ENCODE measurements around the gene LITAF.
"Not testable (repeated sequence)": the region's sequence is repeated elsewhere in the genome, so short reads cannot be mapped to it uniquely, and the experiment has no call there.

LITAF gene

DNA sequence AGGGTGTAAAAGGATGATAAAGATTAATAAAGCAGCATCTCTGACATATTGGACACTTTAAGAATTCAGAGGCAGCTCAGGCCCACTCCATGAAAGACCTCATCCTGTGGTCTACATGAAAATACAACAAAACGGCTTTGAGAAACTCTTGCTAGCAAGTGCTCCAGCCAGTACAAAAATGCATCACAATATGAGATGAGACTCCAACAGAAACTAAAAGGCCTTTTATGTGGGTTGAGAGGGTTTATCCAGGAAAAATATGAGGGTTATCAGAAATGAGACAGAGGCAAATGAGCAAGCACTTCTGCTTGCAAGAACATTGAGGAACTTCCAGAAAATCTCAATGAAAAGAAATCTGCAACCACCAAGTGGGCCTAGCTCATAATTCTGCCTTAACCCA is 65.7 kb downstream of the LITAF start:
- no peak for DNase-seq (ENCODE audit: low read depth in 1 of 2, low spot score in 1 of 2)

DNA sequence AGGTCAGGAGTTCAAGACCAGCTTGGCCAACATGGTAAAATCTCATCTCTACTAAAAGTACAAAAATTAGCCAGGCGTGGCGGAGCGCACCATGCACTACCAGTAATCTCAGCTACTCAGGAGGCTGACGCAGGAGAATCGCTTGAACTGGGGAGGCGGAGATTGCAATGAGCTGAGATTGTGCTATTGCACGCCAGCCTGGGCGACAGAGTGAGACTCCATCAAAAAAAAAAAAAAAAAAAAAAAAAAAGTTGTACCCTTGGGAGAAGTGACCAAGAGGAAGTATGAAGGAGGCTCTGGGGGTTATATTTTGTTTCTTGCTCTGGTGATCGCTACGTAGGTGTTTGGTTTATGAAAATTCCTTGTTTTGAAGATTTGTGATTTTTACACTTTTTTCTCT is 66.3 kb downstream of the LITAF start:
- DNase-seq (ENCODE audit: low read depth in 1 of 2, low spot score in 1 of 2), result no peak

DNA sequence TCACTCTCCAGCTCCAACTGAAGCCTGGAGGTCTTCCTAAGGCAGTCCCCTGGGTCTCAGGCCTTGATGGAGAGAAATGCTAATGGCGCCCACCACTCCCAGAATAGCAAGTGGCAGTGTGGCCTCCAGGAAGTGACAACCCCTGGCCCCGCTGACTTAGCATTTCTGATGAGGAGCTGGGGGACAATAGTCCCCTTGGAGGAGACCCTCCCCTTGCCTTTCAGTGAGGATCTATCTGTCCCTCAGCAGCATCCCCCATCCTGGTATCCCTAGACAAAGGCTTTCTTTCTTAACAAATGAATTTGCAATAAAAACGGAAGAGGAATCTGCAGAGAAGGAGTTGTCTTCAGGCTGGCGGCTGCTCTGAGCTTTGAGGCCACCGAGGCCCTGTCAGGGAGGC is 68.8 kb downstream of the LITAF start:
- DNase-seq (ENCODE audit: low read depth in 1 of 2, low spot score in 1 of 2), result no peak

DNA sequence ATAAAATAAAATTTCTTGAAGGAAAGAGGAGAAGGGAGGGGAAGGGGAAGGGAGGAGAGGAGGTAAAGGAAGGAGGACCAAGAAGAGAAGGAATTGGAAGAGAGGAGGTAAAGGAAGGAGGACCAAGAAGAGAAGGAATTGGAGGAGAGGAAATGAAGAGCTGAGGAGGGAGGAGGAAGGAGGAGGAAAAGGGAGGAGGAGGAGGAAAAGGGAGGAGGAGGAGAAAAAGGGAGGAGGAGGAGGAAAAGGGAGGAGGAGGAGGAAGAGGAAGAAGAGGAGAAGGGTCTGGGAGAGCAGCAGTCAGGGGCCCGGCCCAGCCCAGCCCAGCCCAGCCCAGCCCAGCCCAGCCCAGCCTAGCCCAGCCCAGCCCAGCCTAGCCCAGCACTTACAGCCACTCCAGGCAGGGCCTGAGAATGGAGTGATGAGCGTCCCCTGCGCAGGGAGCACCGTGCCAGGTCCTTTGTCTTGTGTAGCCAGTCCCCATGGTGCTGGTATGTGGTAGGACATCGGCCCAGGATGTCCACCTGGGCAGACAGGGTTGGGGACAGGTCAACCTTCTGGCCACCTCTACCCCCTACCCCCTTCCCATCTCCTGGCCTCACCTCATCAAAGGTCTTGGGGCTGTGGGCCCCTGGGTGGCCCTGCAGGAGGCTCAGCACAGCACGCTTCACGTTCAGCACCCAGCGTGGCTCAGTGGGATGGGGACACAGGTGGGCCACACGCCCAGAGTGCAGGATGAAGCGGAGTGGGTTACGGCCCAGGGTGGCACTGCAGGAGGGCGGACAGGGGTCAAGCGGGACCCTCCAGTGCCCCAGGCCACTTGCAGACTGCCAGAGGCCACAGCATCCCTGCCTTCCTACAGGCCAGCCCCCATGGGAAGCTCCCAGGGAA is 70.9 kb downstream of the LITAF start:
- DNase-seq (ENCODE audit: low read depth in 1 of 2, low spot score in 1 of 2), result no peak

DNA sequence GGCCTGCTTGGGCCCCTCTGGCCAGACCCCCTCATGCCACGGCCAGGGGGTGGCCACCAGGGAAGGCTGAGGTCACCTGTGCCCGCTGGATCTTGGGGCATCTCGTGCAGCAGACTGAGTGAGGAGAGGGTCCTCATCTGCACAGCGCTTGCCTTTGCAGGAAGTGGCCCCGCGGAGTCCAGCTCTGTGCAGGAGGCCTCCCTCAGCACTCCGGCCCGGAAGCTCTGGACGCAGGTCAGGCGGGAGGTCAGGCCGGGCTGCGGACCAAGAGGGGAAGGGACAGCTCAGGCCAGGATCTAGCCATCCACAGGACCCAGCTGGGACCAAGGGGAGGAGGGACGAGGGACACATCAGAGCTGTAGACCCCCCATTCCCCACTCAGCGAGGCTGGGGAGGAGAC is 72.4 kb downstream of the LITAF start:
- DNase-seq (ENCODE audit: low read depth in 1 of 2, low spot score in 1 of 2), result no peak

DNA sequence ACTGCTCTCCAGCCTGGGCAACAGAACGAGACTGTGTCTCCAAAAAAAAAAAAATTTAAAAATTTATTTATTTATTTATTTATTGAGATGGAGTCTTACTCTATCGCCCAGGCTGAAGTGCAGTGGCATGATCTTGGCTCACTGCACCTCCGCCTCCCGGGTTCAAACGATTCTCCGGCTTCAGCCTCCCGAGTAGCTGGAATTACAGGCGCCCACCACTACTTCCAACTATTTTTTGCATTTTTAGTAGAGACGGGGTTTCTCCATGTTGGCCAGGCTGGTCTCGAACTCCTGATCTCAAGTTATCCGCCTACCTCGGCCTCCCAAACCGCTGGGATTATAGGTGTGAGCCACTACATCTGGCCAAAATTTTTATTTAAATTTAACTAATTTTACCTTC is 73.4 kb downstream of the LITAF start:
- not testable (repeated sequence) for DNase-seq (ENCODE audit: low read depth in 1 of 2, low spot score in 1 of 2)

DNA sequence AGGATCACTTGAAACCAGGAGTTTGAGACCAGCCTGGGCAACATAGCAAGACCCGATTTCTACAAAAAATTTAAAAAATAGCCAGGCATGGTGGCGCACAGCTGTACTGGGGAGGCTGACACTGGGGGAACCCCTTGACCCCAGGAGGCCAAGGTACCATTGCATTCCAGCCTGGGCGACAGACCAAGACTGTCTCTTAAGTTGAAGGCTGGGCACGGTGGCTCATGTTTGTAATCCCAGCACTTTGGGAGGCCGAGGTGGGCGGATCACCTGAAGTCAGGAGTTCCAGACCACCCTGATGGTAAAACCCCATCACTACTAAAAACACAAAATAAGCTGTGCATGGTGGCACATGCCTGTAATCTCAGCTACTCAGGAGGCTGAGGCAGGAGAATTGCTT is 74.9 kb downstream of the LITAF start:
- no peak for DNase-seq (ENCODE audit: low read depth in 1 of 2, low spot score in 1 of 2)

DNA sequence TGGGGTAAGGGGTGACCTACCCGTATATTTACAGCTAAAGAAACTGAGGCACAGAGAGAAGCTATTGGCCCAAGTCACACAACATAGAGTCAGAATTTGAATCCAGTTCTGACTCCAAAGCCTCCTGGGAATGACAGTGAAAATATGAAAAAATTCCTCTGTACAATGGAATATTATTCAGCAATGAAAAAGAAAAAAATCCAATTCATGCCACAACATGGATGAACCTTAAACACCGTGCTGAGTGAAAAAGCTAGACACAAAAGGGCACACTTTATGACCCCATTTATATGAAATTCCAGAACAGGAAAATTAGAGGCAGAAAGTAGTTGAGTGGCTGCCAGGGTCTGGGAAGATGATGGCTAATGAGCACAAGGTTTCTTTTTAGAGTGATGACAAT is 75.4 kb downstream of the LITAF start:
- DNase-seq (ENCODE audit: low read depth in 1 of 2, low spot score in 1 of 2), result no peak

DNA sequence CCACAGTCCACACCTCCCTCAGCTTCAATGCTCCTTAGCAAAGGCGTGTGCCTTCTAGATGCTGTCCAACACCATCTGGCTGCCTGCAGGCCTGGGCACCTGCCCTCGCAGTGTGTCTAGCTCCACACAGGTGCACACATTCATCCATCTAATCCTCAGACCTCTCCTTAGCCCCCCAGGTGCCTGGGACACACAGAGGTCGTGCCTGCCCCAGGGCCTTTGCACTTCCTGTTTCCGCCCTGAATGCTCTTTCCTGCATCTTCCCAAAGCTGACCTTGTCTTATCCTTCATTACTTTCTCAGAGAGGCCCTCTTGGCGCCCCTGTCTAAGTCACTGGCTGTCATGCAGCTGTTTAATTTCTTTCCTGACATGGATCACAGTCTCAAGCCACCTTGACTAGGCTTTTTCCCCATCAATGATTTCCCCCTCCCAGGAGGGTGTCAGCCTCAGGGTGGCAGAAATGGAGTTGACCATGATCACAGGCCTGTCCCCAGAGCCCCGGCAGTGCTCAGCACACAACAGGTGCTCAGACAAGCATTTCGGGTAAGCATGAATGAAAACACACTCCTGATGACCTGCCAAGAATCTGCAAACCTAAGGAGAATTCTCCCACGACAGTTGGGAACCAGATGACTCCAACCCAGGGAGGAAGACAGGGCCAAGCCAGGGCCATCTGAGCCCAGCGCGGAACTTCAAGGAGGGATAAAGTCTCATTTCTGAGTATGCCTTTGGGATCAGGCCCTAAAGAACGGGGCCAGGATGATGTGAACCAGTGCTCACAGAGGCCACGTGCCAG is 76.3 kb downstream of the LITAF start:
- no peak for DNase-seq (ENCODE audit: low read depth in 1 of 2, low spot score in 1 of 2)

DNA sequence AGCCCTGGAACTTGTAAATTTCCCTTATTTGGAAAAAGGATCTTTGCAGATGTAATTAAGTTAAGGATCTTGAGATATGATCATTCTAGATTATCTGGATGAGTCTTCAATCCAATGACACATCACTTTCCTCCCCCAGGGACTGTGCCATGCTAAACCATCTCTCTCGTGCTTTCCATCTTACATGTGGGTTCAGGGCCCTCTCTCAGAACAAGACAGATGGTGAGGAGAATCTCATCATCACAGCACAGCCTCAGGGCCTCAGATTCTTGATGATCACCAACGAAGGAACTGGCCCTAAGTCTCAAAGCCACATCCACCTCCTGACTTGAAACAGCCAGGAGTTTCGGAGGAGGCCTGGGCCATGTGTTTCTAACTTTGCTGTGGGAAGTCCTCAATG is 78.7 kb downstream of the LITAF start:
- DNase-seq (ENCODE audit: low read depth in 1 of 2, low spot score in 1 of 2), result no peak

DNA sequence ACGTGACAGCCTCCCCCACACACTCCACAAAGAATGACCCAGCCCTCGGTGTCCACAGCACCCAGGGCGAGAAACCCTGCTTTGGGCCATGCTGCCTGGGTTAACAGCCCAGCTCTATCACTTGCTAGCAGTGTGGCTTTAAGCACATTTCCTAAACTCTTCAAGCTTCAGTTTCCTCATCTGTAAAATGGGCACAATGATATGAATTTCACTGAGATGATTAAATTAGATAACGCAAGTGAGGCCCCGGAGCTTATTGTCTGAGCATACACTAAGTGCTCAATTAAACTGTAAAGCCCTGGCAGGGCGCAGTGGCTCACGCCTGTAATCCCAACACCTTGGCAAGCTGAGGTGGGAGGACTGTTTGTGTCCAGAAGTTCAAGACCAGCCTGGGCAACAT is 79.4 kb downstream of the LITAF start:
- no peak for DNase-seq (ENCODE audit: low read depth in 1 of 2, low spot score in 1 of 2)

DNA sequence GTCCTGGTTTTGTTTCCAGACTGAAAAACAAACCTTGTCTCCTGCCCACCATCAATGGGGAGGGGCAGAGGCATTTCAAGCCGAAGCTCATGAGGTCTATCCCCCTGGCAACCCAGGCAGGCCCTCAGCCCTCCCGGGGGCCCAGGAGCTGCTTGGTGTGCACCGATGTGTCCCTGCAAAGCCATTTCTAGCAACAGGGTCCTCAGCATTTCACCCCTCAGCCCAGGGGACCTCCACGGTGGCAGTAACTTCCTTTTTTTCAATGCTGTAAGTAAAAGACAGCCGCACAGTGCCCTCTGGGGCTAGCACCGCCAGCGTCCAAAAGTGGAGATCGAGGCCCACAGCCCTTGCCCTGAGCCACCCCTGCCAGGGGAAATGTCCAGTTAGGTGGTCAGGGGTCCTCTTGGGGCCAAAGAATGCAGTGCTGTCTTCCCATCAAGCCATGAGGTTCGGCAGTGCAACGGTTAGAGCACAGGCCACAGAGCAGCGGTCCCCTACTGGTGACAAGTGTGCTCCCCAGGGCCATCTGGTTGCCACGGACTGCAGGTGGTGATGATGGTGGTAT is 79.9 kb downstream of the LITAF start:
- no peak for DNase-seq (ENCODE audit: low read depth in 1 of 2, low spot score in 1 of 2)

DNA sequence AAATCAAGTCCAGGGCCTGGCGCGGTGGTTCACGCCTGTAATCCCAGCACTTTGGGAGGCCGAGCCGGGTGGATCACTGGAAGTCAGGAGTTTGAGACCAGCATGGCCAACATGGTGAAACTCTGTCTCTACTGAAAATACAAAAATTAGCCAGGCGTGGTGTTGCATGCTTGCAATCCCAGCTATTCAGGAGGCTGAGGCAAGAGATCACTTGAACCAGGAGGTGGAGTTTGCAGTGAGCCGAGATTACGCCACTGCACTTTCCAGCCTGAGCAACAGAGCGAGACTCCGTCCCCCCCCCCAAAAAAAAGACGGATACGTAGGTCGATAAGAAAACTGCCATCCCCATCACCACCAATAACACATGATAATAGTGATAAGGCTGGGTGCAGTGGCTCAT is 82.5 kb downstream of the LITAF start:
- not testable (repeated sequence) for DNase-seq (ENCODE audit: low read depth in 1 of 2, low spot score in 1 of 2)

DNA sequence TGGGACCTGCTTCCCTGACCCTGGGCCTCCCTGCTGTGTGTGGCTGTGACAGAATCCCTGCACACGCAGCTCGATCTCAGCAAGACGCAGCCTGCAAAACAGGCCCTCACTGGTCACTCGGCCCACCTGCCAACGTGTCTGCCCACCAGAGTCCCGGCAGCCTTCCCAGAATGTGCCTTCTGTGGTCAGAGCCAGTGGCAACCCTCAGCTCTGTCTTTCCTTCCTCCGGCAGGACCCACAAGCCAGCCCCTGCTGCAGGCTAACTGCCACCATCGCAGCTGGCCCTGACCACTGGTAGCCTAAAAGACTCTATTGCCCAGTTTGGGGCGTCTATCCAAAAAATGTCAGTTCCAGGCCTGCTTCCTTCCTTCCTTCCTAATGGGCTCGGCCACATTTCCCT is 83.2 kb downstream of the LITAF start:
- no peak for DNase-seq (ENCODE audit: low read depth in 1 of 2, low spot score in 1 of 2)

DNA sequence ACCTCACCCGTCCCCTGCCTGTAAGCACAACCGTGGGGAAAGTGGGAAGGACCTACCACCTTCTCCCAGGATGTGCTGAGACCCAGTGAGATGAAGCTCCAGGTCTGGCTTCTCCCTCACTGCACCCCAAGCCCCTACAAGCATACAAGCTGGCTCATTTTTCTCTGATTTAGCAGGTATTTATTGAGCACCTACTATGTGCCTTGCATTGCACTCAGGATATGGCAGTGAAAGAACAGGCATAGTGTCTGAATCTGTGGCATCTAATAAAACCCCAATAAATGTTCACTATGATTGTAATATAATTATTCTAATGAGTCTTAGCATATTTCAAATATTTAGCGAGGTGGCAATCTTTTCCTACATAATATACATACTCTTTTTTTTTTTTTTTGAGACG is 84.5 kb downstream of the LITAF start:
- DNase-seq (ENCODE audit: low read depth in 1 of 2, low spot score in 1 of 2), result no peak

DNA sequence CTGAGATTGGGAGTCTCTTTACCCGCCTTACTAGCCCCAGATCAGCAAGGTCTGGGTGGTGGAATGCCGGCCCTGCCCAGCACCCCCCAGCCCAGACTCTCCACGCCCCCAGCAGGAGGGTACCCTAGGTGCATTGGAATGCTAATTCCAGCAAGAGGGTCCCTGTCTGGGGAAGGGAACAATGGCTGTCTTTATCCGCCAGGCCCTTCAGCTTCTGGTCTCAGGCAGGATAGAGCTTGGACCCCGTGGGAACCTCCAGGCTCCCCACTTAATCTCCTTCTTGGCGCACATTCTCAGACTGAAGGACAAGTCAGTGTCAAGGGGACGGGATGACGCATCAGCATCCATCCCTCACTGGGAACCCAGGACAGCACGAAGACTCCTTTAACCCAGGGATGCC is 85.1 kb downstream of the LITAF start:
- no peak for DNase-seq (ENCODE audit: low read depth in 1 of 2, low spot score in 1 of 2)

DNA sequence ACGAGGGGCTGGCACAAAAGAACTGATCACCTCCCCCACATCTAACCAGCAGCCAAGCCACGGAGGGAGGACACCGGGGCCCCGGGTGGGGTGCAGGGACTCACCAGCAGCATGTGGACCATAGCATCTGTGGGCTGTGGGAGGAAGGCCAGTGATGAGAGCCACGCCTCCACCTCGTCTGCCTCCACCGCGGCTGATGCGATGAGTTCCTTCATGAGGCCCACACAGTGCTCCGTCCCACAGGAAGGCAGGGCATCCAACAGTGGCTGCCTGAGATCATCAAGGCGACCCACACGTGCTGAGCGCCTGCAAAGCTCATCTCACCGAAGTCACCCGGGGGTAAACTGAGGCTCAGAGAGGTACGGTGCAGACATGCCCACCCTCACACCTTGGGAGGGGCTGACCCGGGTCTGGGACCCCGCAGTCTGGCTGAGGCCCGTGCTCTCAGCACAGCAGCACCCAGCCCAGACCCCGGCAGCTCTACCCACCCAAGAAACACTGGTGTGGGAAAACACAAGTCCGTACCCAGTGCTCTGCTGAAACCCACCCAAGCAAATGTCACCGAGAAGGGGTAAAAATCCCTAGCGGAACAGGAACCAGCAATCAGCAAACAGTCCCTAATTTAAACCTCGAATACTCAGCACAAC is 85.9 kb downstream of the LITAF start:
- no peak for DNase-seq (ENCODE audit: low read depth in 1 of 2, low spot score in 1 of 2)

DNA sequence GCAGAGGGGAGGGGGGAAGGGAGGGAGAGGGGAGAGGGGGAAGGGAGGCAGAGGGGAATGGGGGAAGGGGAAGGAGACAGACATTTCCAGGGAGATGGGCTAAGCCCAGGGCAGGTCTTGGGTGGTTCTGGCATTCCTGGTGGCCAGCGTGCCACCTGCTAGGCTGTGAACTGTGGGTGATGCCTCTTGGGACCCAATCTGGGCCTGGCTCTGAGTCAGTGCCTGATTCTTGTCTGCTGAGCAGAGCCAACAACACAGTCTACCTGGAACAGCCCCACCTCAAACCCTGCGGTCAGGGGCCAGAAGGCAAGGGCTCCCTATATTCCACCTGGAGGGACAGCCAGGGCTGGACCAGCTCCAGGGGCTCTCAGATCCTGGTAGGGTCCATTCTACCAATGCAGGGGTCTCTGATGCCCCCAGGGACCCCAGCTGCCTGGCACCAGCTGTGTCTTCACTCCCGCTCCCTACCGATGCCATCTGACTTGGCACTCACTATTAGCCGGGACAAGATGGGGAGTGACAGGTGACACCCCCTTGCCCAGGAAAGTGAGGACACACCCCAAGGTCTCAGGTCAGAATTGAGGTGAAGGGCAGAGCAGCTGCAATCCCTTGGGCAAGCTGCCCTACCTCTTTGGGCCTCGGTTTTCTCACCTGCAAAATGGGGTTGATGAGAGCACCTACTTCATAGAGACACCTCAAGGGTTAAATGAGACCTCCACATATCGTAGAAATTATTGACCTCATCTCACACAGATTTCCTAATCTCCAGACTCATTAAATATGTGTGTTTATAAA is 87.2 kb downstream of the LITAF start:
- no peak for DNase-seq (ENCODE audit: low read depth in 1 of 2, low spot score in 1 of 2)

DNA sequence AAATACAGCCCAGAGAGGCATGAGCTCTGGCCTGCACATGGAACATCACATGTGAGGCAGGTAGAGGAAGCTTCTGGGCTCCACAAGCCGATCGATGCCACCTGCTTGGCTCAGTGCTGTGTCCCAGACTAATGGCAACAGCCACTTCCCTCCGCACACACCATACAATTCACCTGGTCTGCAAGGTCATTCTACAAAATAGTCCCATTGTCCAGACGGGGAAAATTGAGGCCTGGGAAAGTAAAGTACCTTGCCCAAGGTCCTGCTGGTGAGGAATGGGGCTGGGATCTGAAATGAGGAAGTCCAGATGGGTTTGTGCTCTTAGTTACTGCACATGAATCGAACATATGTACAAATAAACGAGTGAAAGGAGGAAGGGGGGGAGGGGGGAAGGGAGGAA is 88.0 kb downstream of the LITAF start:
- no peak for DNase-seq (ENCODE audit: low read depth in 1 of 2, low spot score in 1 of 2)

DNA sequence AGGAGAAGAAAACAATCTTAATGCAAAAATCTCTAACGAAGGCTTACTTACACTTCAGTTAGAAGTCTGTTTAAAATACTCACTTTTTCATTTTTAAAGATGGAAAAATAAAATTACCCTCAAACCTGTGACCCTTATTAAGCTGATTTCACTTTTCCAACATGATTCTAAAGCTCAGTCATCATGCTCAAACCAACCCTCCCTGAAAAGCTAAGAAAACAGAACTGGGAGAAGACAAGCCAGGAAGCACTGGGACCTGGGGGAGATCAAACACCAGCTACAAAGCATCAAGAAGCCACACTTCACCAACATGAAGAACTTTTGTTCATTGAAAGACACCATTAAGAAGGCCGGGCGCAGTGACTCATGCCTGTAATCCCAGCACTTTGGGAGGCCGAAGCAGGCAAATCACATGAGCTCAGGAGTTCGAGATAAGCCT is 88.8 kb downstream of the LITAF start:
- no peak for DNase-seq (ENCODE audit: low read depth in 1 of 2, low spot score in 1 of 2)
